ENCODE results near the gene SMIM44. TPM values are rescaled to one million over a fixed set of nuclear protein-coding genes. Genes with fewer than 3 reads are reported as not detected.

Gene SMIM44
- total RNA-seq, 5 donors from 2014 or later (not counting 1 experiment from before 2014, with no cell fraction given): not detected

DNA sequence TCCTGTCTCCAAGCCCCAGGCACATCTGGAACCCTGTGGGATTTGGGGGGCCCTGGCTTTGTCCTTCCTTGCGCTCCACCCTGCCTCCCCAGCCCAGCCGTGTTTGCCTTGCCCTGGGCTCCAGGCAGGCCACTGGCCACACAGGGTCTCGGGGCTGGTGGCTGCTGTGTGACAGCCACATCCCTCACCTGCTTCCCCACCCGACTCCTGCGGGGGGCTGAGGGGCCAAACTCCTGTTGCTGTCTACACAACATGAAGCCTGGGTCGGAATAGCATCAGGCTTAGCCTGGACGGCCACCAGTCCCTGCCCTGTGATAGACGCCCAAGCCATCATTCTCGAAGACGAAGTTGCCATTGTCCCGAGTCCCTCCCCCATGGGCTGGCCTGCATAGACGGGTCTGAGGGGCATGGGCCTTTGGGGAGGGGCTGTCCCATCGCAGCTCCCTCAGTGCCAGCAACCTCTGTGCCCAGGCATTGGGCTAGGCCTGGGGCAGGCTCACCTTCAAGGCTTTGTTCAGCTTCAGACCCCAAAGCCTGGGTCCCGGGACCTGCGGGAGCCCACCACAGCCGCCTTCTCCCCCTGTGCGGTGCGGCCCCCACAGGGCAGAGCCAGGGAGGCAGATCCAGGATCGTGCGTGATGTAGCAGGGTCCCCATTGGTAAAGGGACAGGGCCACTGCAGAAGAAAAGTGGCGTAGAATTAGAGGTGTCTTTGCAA, 40.3 kb upstream of the SMIM44 start:
- WGBS (ENCODE audit: insufficient coverage): 94% methylated on average over 17 of the region's 21 CpGs
- Histone ChIP-seq H3K27me3 (replicated peaks in 1 of 2; ENCODE audit: control insufficient read depth in 2 of 2, extremely low read depth in 1 of 2, insufficient read depth in 2 of 2, low read length in 1 of 2) (no peaks in the 10 kb centered on the region), H3K4me1 (ENCODE audit: control insufficient read depth in 1 of 2, extremely low read depth in 1 of 2, insufficient read depth in 2 of 2, low read length in 2 of 2) (peaks cover 0 to 9% of the 10 kb centered on the region in 2 experiments), H3K27ac (ENCODE audit: low read length) (no peak overlapping the region), H3K36me3 (ENCODE audit: control insufficient read depth in 2 of 2, extremely low read depth in 1 of 2, insufficient read depth in 1 of 2, low read length in 1 of 2) (peaks cover 25 to 72% of the 10 kb centered on the region in 2 donors), H3K4me3 (ENCODE audit: control insufficient read depth in 1 of 2, extremely low read depth in 1 of 2, low read length in 1 of 2) (no peak overlapping the region), H3K9me3 (no peaks in the 10 kb centered on the region)
- peaks cover 11% of the 10 kb centered on the region for H3K36me3 Mint-ChIP-seq
- no peak overlapping the region for H3K4me3 Mint-ChIP-seq
- CTCF ChIA-PET: interaction anchor here in 1 of 2 donors (0.6 kb wide), 1 partner anchor 440 kb away, joined by 5 read pairs; no protein-coding TSS in a partner anchor
- POLR2A ChIA-PET: no interaction called here
- DNase-seq: no peak
- H3K9me3 Mint-ChIP-seq: no peaks in the 10 kb centered on the region
- ATAC-seq (replicated peaks in 1 of 4): no peak
- no peak overlapping the region for H3K27ac Mint-ChIP-seq
- peaks cover 6 to 13% (median 6%) of the 10 kb centered on the region in 3 donors for H3K4me1 Mint-ChIP-seq
- no peaks in the 10 kb centered on the region for H3K27me3 Mint-ChIP-seq

GRCh38 chr19:3522421-3523360, 39.5 kb upstream of the SMIM44 start:
- H3K27me3 ChIP-seq (replicated peaks in 1 of 2; ENCODE audit: control insufficient read depth in 2 of 2, extremely low read depth in 1 of 2, insufficient read depth in 2 of 2, low read length in 1 of 2): no peaks in the 10 kb centered on the region
- ATAC-seq (replicated peaks in 1 of 4) (no peak), DNase-seq (no peak)
- peaks cover 11% of the 10 kb centered on the region for H3K36me3 Mint-ChIP-seq
- H3K27me3 Mint-ChIP-seq: no peaks in the 10 kb centered on the region
- H3K27ac ChIP-seq (ENCODE audit: low read length): no peak overlapping the region
- WGBS (ENCODE audit: insufficient coverage): 96% methylated on average over 39 of the region's 40 CpGs
- no peaks in the 10 kb centered on the region for H3K9me3 Mint-ChIP-seq
- no peak overlapping the region for H3K4me3 Mint-ChIP-seq
- CTCF ChIA-PET: interaction anchor here in 1 of 2 donors (0.6 kb wide), 1 partner anchor 439 kb away, joined by 5 read pairs; no protein-coding TSS in a partner anchor
- H3K27ac Mint-ChIP-seq: no peak overlapping the region
- peaks cover 6 to 18% (median 8%) of the 10 kb centered on the region in 3 donors for H3K4me1 Mint-ChIP-seq
- H3K36me3 ChIP-seq (ENCODE audit: control insufficient read depth in 2 of 2, extremely low read depth in 1 of 2, insufficient read depth in 1 of 2, low read length in 1 of 2): peaks cover 25 to 68% of the 10 kb centered on the region in 2 donors
- no peaks in the 10 kb centered on the region for H3K9me3 ChIP-seq
- H3K4me3 ChIP-seq (ENCODE audit: control insufficient read depth in 1 of 2, extremely low read depth in 1 of 2, low read length in 1 of 2): no peak overlapping the region
- H3K4me1 ChIP-seq (ENCODE audit: control insufficient read depth in 1 of 2, extremely low read depth in 1 of 2, insufficient read depth in 2 of 2, low read length in 2 of 2): peaks cover 0 to 9% of the 10 kb centered on the region in 2 experiments
- POLR2A ChIA-PET: no interaction called here

DNA sequence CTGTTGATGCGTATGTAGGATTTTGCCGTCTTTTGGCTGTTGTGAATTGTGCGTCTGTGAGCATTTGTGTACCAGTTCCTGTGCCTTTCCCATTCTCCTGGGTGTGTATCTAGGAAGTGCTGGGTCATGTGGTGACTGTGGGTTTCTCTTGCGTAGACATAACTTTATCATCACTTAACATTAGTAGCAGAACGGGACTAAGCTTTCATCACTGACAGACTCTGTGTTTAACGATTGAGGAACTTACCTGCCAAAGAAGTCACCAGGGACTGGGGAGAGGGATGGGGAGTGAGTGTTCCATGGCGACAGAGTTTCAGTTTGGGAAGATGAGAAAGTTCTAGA, 37.8 kb upstream of the SMIM44 start:
- 87% methylated on average over 4 of the region's 7 CpGs for WGBS (ENCODE audit: insufficient coverage)
- Mint-ChIP-seq H3K36me3 (peaks cover 11% of the 10 kb centered on the region), H3K4me1 (peaks cover 12 to 30% (median 23%) of the 10 kb centered on the region in 3 donors), H3K9me3 (no peaks in the 10 kb centered on the region), H3K4me3 (no peak overlapping the region), H3K27me3 (no peaks in the 10 kb centered on the region), H3K27ac (no peak overlapping the region)
- CTCF ChIA-PET: no interaction called here
- no peak overlapping the region for H3K27ac ChIP-seq (ENCODE audit: low read length)
- DNase-seq (no peak), ATAC-seq (replicated peaks in 1 of 4) (no peak)
- POLR2A ChIA-PET: no interaction called here
- peaks cover 22 to 52% of the 10 kb centered on the region in 2 donors for H3K36me3 ChIP-seq (ENCODE audit: control insufficient read depth in 2 of 2, extremely low read depth in 1 of 2, insufficient read depth in 1 of 2, low read length in 1 of 2)
- H3K4me1 ChIP-seq (ENCODE audit: control insufficient read depth in 1 of 2, extremely low read depth in 1 of 2, insufficient read depth in 2 of 2, low read length in 2 of 2): peaks cover 0 to 23% of the 10 kb centered on the region in 2 experiments
- H3K9me3 ChIP-seq: no peaks in the 10 kb centered on the region
- no peaks in the 10 kb centered on the region for H3K27me3 ChIP-seq (replicated peaks in 1 of 2; ENCODE audit: control insufficient read depth in 2 of 2, extremely low read depth in 1 of 2, insufficient read depth in 2 of 2, low read length in 1 of 2)
- no peak overlapping the region for H3K4me3 ChIP-seq (ENCODE audit: control insufficient read depth in 1 of 2, extremely low read depth in 1 of 2, low read length in 1 of 2)

DNA sequence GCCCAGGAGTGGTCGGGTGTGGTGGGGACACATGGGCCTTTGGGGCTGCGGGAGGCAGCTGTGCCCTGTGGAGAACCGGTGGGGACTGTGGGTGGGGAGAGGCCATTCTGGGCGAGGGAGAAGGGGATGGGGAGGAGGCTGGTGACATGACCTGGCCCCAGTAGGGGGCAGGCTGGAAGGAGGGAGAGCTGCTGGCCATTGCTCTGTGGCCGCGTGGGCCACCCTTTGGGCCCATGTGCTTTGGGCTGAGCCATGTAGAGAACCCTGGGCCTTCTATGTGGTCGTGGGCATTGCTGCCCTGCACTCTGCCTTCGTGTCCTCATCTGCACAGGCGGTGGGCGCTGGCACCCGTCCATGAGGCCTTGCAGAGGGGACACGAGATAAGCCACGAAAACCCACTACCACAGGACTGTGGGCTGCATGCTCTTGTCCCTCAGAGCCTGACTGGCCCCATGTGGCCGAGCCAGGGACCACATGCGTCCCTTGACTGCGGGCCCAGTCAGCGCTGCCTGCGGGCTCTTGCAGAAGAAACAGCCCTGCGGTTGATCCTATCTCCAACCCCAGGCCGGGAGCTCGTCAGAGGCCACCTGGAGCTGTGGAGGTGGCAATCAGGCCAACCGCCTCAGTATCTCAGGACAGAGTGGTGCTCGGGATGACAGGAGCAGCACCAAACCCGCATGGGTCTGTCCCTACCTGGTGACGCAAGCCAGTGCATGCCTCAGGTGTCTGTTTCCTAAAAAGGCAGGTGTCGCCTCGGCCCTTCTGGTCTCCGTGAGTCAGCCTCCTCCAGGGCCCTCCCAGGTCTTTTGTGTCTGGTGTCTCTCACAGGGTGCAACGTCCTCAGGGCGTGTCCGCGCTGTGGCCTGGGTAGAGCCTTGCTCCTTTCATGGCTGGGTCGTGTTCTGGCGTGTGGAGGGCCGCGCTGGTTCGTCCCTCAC, 37.2 kb upstream of the SMIM44 start:
- H3K4me1 ChIP-seq (ENCODE audit: control insufficient read depth in 1 of 2, extremely low read depth in 1 of 2, insufficient read depth in 2 of 2, low read length in 2 of 2): peaks cover 0 to 29% of the 10 kb centered on the region in 2 experiments
- H3K27ac ChIP-seq (ENCODE audit: low read length): no peak overlapping the region
- Mint-ChIP-seq H3K36me3 (peaks cover 11% of the 10 kb centered on the region), H3K9me3 (no peaks in the 10 kb centered on the region), H3K4me1 (peaks cover 15 to 36% (median 28%) of the 10 kb centered on the region in 3 donors), H3K4me3 (no peak overlapping the region), H3K27me3 (no peaks in the 10 kb centered on the region), H3K27ac (no peak overlapping the region)
- H3K9me3 ChIP-seq: no peaks in the 10 kb centered on the region
- no peak for ATAC-seq (replicated peaks in 1 of 4)
- H3K36me3 ChIP-seq (ENCODE audit: control insufficient read depth in 2 of 2, extremely low read depth in 1 of 2, insufficient read depth in 1 of 2, low read length in 1 of 2): peaks cover 22 to 47% of the 10 kb centered on the region in 2 donors
- no peak overlapping the region for H3K4me3 ChIP-seq (ENCODE audit: control insufficient read depth in 1 of 2, extremely low read depth in 1 of 2, low read length in 1 of 2)
- CTCF ChIA-PET: no interaction called here
- 94% methylated on average over 36 of the region's 37 CpGs for WGBS (ENCODE audit: insufficient coverage)
- POLR2A ChIA-PET: no interaction called here
- no peaks in the 10 kb centered on the region for H3K27me3 ChIP-seq (replicated peaks in 1 of 2; ENCODE audit: control insufficient read depth in 2 of 2, extremely low read depth in 1 of 2, insufficient read depth in 2 of 2, low read length in 1 of 2)
- DNase-seq: peak in 3 of 35 experiments; percentile 14 to 25 (median 17)

GRCh38 chr19:3519126-3519525, 35.9 kb upstream of the SMIM44 start:
- H3K4me3 ChIP-seq (ENCODE audit: control insufficient read depth in 1 of 2, extremely low read depth in 1 of 2, low read length in 1 of 2): no peak overlapping the region
- H3K9me3 Mint-ChIP-seq: no peaks in the 10 kb centered on the region
- ChIA-PET POLR2A (no interaction called here), CTCF (no interaction called here)
- no peak overlapping the region for H3K27ac ChIP-seq (ENCODE audit: low read length)
- no peaks in the 10 kb centered on the region for H3K9me3 ChIP-seq
- peaks cover 15 to 46% (median 39%) of the 10 kb centered on the region in 3 donors for H3K4me1 Mint-ChIP-seq
- H3K27me3 Mint-ChIP-seq: no peaks in the 10 kb centered on the region
- no peak overlapping the region for H3K27ac Mint-ChIP-seq
- DNase-seq (no peak), ATAC-seq (replicated peaks in 1 of 4) (no peak)
- H3K27me3 ChIP-seq (replicated peaks in 1 of 2; ENCODE audit: control insufficient read depth in 2 of 2, extremely low read depth in 1 of 2, insufficient read depth in 2 of 2, low read length in 1 of 2): no peaks in the 10 kb centered on the region
- peaks cover 9% of the 10 kb centered on the region for H3K36me3 Mint-ChIP-seq
- peaks cover 0 to 37% of the 10 kb centered on the region in 2 experiments for H3K4me1 ChIP-seq (ENCODE audit: control insufficient read depth in 1 of 2, extremely low read depth in 1 of 2, insufficient read depth in 2 of 2, low read length in 2 of 2)
- H3K36me3 ChIP-seq (ENCODE audit: control insufficient read depth in 2 of 2, extremely low read depth in 1 of 2, insufficient read depth in 1 of 2, low read length in 1 of 2): peaks cover 19 to 39% of the 10 kb centered on the region in 2 donors
- 97% methylated on average over 16 of the region's 18 CpGs for WGBS (ENCODE audit: insufficient coverage)
- no peak overlapping the region for H3K4me3 Mint-ChIP-seq

DNA sequence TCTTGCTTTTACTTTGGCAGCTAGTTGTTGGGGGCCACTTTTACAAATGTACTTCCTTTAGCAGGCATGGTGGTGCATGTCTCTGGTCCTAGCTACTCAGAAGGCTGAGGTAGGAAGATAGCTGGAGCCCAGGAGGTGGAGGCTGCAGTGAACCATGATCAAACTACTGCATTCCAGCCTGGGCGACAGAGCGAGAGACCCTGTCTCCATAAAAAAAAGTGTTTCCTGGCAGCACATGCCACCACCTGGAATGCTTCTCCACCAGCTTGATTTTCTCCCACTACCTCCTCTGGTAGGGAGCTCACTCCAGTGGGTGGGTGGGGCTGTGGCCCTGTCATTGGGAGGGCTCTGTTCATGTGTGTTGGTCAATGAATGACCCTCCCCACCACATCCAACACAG, 35.4 kb upstream of the SMIM44 start:
- Mint-ChIP-seq H3K4me3 (no peak overlapping the region), H3K27me3 (no peaks in the 10 kb centered on the region)
- 100% methylated on average over 1 of the region's 2 CpGs for WGBS (ENCODE audit: insufficient coverage)

More for the DNA sequence above, 35.4 kb upstream of the SMIM44 start:
- Mint-ChIP-seq H3K27ac (no peak overlapping the region), H3K36me3 (peaks cover 5% of the 10 kb centered on the region), H3K9me3 (no peaks in the 10 kb centered on the region), H3K4me1 (peaks cover 15 to 50% (median 44%) of the 10 kb centered on the region in 3 donors)
- ATAC-seq (replicated peaks in 1 of 4) (no peak), DNase-seq (no peak)
- Histone ChIP-seq H3K27me3 (replicated peaks in 1 of 2; ENCODE audit: control insufficient read depth in 2 of 2, extremely low read depth in 1 of 2, insufficient read depth in 2 of 2, low read length in 1 of 2) (no peaks in the 10 kb centered on the region), H3K4me3 (ENCODE audit: control insufficient read depth in 1 of 2, extremely low read depth in 1 of 2, low read length in 1 of 2) (no peak overlapping the region), H3K36me3 (ENCODE audit: control insufficient read depth in 2 of 2, extremely low read depth in 1 of 2, insufficient read depth in 1 of 2, low read length in 1 of 2) (peaks cover 15 to 34% of the 10 kb centered on the region in 2 donors), H3K27ac (ENCODE audit: low read length) (no peak overlapping the region), H3K9me3 (no peaks in the 10 kb centered on the region), H3K4me1 (ENCODE audit: control insufficient read depth in 1 of 2, extremely low read depth in 1 of 2, insufficient read depth in 2 of 2, low read length in 2 of 2) (peaks cover 0 to 37% of the 10 kb centered on the region in 2 experiments)
- ChIA-PET POLR2A (no interaction called here), CTCF (no interaction called here)
